Fibroblast of mammary gland (primary cell): Measurements from ENCODE around the gene CCNL1.

Experiments
- DNase-seq: peaks from one replicate; pipeline ENCODE4 v3.0.0-alpha.2; 2010; ENCODE audit warnings: low read depth
- H3K4me3 ChIP-seq: 2 replicates; pipeline ENCODE4 v1.5.1; 2011; ENCODE audit warnings: low read depth, mild to moderate bottlenecking, low read length, moderate library complexity; ENCODE audit not compliant: control insufficient read depth
- TF ChIP-seq, protein P1 (sequence below): conservative IDR thresholded peaks from 2 replicates; pipeline ENCODE4 v1.5.1; 2011; ENCODE audit warnings: low read depth, low read length, inconsistent platforms; ENCODE audit not compliant: control insufficient read depth, insufficient read depth

Gene CCNL1

DNA sequence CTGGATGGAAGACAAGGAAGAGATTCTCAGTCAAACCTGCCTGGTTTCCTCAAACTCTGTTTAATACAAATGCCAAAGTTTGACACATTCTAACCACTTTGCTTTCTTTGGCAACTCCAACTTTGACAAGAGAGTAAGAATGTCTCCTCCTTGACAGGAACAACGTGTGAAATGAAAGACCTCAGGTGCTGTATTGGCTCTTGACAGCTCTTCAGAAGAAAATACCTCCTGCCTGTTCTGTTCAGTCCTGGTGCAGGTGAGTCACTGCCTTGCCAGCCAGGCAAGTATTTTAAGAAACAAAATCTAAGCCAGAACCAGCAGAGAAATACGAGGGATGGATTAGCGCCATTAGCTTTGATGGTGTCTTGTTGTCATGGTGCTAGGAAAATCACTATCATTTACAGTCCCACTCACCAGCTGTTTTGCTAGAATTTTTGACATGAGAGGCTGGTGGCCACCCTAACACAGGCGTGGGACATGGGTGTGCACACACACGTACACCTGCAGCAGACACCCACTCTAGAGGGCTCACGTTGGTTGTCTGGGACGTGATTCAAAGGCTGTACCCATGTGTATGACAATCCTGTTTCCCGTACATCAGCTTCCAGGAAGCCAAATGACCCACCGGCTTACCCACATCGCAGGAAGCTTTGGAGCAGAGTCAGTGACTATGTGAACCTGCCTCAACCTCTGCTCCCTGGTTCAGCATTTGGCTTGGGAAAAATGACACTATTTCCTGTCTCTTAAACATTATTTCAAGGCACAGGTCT lies 60.4 kb downstream of the CCNL1 start:
- no peak for DNase-seq
- no peak overlapping the region for H3K4me3 ChIP-seq
- TF ChIP-seq, protein P1, sequence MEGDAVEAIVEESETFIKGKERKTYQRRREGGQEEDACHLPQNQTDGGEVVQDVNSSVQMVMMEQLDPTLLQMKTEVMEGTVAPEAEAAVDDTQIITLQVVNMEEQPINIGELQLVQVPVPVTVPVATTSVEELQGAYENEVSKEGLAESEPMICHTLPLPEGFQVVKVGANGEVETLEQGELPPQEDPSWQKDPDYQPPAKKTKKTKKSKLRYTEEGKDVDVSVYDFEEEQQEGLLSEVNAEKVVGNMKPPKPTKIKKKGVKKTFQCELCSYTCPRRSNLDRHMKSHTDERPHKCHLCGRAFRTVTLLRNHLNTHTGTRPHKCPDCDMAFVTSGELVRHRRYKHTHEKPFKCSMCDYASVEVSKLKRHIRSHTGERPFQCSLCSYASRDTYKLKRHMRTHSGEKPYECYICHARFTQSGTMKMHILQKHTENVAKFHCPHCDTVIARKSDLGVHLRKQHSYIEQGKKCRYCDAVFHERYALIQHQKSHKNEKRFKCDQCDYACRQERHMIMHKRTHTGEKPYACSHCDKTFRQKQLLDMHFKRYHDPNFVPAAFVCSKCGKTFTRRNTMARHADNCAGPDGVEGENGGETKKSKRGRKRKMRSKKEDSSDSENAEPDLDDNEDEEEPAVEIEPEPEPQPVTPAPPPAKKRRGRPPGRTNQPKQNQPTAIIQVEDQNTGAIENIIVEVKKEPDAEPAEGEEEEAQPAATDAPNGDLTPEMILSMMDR = no peak

DNA sequence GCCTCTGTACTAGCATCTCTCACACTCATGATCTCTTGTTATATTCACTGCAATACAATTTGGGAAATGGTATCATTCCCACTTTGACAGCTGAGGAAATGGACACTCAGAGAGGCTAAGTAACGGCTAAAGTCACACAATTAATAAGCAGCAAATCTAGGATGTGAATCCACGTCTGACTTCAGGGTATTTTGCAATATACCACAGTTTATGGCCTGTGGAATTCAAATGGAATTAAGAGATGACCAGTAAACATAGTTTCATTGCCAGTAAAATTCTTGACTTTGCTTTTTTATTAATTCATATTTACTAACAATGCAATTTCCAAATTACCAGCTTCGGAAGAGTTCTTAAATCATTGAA lies 61.1 kb downstream of the CCNL1 start:
- DNase-seq = peak; percentile 76
- TF ChIP-seq, protein P1 = no peak
- no peak overlapping the region for H3K4me3 ChIP-seq

DNA sequence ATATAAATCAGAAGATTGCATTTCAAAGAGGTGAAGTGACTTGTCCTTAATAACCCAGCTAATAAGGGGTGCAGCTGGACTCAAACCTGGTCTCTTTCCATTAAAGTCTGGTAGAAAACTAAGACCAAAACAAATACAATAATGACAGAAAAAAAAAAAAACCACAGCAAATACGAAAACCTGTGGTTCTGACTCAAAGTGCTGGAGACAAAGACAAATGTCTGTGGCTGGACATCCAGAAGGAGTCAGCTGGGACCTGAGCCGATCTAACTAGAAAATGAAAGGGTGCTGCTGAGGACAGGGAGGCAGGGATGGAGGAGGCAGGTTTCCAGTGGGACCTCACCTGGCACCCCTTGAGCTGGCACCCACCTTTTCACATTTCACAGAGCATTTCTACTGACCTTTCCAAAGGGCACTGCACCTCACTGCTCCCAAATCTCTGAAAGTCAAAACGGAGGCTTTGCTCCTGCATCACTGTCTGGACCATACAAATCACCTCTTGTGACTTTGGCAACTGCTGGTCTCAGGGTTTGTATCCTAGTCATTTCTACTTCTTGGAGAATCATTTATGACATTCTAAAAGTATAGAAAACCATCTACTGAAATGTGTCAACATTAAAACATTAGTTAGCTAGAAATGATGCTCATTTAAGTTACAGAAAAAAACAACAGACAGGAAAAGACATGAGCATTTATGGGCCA lies 61.7 kb downstream of the CCNL1 start:
- DNase-seq = peak; percentile 71
- H3K4me3 ChIP-seq = no peak overlapping the region
- TF ChIP-seq, protein P1 = no peak
